NCI-H748 treated with DMSO at 0.1 percent for 48 hours (cell line): Measurements from ENCODE around the gene GNAS-AS1.
A peak's percentile ranks its signal among the peaks of the same experiment; 100 is the strongest.

Source experiments
- DNase-seq: peaks from one replicate; lab custom pipeline; 2025; lab: John Stamatoyannopoulos, UW

Gene GNAS-AS1

DNA sequence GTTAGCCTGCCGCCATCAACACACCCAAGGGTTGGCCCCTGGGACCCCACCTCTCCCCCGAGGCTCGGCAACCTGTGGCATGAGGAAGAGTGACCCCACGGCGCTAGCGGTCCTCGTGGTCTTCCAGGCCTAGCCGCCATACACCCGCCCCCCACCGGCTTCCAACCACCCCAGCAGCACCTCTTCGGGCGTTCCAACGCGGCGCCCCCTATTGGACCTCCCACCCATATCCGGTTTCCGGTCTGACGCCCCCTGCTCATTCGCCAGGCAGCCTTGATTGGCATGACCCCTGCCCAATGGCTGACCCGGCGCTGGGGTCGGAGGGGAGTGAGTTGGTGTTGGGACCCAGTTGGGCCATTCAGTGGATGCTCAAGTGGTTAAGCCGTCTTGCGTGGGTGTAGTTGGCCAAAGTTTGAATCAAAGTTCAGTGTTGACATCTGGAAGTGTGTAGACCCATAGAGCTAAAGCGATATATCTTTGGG is at the start of gene GNAS-AS1:
Gene GNAS-AS1 (minus strand): TSS at position 210 of the 482 bp plus-strand sequence.
- peak; percentile 2 for DNase-seq

DNA sequence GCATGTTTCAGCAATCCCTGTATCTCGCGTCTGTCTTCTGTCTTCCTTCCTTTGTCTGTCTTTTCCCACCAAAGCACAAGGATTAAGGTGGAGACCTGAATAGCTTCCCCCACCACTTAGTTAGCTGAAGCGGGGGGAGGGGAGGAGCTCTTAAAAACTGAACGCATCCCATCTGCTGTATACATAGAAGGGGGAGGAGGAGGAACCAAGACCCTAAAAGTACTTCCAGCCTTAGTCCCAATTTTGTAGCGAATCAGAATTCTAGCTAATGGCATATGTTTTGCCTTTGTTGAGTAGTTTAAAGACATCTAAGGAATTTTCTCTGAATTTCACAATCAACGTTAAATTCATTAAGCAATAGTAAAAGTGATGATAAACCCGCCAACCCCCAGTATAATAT is 49.7 kb upstream of the GNAS-AS1 start:
- no peak for DNase-seq

DNA sequence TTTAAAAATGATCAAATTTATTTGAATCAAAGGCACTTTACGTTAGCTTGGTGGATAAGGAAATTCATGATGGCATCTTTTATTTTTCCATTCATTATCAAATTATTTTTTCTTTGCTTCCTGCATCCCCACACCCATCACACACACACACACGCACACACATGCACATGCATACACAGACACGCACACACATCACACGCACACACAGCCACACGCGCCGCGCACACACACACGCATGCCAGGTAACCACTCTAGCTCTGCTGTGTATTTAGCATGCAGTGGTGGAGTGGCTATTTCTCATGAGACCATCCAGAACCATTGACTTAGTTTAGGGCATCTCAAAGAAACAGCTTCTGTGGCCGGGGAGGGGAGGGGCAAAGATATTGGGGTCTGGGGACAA is 48.8 kb upstream of the GNAS-AS1 start:
- DNase-seq, result no peak

DNA sequence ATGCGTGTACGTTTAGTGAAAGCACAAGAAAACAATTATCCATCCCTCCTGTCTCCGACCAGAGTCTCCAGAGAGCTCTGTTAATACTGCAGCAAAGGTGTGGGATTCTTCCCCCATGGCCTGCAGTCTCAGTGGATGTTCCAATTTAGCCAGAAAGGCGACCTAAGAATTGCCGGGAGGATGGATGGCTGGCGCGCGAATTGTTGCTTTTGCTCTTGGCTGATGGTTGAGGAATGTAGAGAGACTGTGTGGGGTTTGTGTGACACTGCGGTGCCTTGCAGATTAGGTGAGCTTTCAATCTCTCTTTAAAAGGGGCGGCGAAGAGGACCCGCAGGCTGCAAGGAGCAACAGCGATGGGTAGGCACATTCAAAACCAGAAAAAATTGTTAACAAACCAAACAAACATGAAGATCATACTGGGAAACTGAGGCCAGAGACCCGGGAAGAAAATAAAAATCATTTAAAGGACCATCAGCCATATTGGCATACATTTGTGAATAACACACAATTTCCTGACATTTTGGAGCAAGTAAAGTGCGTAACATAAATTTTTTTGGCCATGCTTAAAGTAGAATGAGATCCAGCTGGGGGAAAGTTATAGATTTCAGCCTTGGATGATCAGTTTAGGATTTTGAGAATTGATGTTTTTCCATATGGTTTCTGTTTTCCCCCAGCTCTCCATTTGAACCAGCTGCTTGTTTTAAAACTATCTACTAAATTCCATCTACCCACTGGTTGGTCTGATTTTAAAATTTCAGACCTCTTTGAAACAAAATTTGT is 48.1 kb upstream of the GNAS-AS1 start:
- no peak for DNase-seq

DNA sequence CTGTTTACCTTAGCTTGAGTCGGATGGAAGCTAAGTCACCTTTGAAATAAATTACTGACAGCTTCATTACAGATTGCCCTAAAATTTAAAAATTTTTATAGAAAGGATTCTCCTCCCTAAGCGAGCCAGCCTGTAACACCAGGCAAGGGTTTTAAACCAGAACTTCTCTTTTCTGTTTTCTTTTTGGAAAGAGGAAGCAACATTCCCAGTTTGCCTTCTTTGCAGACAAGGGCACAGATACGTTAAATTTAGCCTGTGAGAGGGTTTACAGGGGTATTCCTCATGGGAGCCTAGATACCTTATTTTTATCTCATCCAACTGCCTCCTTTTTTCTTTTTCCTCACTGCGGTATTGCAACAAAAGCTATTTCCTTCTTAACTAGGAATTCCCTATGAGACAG is 46.8 kb upstream of the GNAS-AS1 start:
- no peak for DNase-seq

DNA sequence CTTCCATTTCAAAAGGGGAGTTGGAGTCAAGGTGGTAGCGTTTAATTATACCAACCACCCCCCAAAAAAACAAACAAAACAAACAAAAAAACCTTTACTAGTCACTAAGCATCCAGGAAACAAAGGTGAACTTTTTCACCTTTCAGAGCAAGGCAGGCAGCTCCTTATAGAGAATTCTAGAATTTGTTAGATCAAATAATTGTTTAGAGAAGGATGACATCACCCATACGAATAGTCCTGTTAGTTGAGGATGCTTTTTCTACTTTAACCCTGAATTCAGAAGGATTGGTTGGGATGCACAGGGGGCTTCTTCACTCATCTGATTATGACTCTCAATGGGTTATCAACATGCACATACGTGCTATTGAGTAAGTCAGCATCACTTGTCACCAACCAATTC is 46.1 kb upstream of the GNAS-AS1 start:
- no peak for DNase-seq

DNA sequence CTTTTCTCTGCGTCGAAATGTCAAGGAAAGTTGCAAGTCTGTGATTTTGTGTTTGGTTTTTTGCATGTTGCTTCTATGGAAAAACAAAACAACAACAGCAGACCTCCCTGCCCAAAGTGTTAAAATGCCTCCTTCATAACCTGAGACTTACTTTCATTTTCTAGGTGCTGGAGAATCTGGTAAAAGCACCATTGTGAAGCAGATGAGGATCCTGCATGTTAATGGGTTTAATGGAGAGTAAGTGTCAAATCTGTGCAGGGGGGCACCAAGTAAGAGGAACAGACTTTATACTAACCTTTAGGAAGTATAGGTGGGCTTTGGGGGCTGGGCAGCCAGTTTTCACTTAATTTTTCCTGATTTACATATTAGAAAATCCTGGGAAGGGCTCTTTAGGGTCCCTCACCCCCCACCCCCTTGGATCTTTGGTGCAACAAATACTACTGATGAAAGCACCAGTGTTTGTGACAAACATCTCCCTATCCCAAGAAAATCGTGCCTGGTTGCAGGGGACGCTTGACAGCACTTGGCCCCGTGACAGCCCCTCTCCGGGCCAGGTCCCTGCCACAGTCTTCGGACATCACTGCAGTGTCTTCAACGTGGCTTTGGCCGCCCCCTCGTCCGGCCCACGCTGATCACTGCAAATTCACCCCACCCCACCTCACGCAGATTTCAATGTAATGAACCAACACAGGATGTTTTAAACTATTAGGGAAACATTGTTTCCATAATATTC is 44.9 kb upstream of the GNAS-AS1 start:
- DNase-seq, result no peak

DNA sequence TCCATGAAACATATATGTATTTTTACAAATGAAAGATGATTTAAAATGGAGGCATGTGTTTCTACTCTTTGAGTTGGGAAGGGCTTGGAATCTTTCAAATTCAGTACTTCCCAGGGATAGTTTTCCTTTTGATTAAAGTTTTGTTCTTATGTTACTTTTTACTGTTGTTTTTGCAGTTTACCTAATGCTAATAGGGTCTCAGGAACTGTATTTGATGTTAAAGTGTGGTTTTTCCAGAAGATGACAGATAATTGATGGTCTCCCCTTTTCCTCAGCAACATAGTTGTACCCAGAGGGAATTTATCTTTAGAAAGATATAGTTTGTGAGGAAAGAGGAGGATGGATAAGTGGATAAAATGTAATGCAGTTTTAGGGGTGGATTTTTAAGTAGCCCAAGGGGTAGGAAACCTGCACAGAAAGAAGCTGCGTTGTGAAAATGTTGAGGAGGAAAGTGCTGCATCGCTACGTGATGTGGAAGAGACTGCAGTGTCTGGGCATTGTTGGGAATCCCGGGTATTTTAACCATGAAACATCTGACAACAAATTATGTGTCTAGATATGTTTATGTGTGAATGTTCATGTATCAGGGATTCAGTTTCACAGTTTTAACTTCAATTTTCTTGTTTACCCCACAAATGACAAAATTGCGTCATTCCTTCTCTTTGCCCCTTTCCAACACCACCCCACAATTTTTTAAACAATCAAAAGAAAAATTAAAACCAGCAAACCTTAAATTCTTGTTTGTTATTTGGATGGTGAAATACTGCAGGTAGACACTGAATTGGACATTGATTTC is 44.1 kb upstream of the GNAS-AS1 start:
- DNase-seq, result no peak

DNA sequence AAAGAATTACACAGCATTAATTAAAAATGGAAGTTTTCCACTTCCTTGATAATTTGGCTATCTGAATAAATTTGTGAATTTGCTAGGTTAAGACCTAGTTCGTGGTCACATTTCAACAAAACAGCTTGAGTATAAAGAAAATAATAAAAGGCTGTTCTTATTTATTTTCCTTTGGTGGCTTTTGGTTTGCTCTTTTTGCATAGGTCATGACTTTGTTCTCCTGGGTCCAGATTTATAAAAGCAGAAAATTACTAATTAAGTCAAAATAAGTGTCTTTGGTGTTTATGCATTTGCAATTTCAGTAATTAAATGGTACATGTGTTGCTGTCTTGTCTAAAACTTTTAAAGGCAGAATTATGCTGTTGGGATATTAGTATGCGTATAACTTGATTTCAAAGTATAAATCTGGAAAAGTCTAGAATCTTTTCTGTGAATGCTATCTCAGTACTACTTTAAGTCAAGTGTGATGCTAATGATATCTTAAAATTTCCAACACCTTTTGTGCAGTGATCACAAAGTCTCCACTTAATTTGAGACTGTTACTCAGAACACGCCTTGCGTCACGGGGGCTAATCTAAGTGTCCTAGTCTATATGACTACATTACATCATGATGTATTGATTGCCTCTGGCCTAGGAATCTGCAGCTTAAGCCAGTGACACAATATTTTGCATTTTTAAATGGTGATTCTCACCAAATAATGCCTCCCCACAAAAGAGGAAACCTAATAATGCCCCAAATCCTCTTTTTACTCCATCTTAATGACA is 42.8 kb upstream of the GNAS-AS1 start:
- no peak for DNase-seq

DNA sequence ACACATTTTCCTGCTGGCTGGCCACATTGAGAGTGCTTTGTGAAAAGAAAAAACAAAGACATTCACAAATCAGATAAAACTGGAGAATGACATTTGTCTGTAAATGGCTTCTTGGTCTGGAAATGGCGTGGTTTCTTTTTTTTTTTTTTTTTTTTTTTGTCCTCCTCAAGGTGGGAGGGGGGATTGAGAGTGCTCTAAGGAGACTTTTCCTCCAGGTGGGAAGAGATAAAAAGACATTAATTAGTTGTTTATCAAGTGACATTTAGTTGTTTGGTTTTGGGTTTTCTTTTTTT is 42.2 kb upstream of the GNAS-AS1 start:
- no peak for DNase-seq

DNA sequence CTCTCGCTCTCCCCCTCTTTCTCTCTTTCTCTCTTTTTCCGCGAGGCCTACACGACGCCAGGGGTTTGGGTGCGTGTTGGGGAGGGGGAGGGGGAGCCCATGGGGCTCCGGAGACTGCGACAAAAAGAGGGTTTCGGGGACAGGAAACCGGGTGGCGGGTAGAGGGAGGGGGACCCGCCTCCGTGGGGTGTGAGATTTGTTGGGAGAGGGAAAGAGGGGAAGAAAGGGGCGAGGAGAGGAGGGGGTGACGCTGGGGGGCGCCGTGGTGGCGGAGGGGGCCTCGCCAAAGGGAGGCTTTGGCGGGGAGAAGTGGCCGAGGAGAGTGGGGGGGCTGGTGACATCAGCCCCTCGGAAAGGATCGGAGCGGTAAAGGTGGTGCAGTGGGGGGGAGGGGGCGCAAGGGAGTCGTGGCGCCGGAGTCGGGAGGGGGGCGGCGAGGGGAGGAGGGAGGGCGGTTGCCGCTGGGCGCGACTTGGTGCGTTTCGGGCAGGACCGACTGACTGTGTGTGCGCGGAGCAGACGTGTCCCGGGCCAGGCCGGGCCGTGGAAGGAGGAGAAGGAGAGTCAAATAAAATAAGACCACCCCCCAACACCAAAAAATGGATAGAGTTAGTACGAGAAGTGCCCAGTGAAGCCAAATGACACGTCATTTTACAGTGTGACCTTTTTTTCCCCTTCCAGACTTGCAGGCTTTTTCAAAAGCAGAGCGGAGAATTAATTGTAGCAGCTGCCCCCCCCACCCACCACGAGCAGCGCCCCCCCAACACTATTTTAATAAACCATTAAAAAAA is 41.6 kb upstream of the GNAS-AS1 start:
- DNase-seq, result peak; percentile 18

DNA sequence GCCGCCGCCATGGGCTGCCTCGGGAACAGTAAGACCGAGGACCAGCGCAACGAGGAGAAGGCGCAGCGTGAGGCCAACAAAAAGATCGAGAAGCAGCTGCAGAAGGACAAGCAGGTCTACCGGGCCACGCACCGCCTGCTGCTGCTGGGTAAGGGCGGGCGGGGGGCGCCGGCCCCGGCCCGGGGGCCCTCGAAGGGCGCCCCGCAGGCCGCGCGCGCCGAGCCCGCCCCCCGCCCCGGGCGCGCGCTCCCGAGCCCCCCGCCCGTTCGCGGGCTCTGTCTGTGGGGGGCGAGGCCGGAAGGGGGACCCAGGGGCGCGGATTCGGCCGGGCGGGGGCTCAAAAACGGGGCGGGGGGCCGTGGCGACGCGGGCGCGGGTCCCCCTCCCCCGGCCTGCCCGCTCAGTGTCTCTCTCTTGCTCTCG is 41.0 kb upstream of the GNAS-AS1 start:
- DNase-seq, result no peak

DNA sequence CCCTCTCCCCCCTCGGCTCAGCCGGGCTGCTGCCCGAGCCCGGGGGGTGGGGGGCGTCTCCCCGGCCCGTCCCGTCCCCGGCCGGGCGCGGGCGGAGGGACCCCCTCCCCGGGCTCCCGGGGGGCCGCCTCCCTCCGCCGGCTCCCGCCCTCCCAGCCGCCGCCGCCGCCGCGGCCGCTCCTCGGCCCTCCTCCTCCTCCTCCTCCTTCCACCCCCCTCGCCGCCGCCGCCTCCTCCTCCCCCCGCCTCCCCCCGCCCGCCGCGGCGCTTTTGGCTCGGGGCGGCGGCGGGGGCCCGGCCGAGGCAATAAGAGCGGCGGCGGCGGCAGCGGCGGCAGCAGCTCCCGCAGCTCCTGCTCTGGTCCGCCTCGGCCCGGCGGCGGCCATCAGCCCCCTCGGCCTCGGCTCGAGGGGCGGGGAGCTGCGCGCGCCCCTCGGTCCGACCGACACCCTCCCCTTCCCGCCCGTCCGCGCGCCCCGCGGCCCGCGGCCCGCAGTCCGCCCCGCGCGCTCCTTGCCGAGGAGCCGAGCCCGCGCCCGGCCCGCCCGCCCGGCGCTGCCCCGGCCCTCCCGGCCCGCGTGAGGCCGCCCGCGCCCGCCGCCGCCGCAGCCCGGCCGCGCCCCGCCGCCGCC is 40.5 kb upstream of the GNAS-AS1 start:
- DNase-seq, result no peak

DNA sequence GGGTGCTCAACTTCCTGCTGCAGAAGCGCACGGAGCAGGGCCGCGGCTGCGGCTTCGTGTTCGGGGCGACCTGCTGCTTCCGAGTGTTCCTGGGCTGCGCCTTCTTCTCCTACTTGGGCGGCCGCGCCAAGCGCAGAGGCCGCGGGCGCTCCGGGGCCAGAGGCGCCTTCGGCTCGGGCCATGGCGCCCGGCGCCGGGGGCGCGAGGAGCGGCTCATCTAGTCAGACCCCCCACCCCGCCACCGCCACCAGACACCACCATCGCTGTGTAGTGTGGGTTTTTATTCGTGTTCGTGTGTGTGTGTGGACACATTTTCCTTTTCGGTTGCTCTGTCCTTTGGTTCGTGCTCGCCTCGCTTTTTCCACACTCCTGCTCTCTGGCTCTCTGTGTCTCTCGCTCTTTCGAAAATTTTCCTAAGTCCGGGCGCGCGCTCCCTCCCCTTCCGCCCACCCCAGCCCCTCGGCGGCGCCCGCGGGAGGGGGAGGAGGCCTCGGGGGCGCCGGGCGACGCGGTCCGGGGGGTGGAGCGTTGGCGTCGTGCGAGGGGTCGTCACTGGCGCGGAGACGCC is 39.9 kb upstream of the GNAS-AS1 start:
- peak; percentile 46 for DNase-seq

DNA sequence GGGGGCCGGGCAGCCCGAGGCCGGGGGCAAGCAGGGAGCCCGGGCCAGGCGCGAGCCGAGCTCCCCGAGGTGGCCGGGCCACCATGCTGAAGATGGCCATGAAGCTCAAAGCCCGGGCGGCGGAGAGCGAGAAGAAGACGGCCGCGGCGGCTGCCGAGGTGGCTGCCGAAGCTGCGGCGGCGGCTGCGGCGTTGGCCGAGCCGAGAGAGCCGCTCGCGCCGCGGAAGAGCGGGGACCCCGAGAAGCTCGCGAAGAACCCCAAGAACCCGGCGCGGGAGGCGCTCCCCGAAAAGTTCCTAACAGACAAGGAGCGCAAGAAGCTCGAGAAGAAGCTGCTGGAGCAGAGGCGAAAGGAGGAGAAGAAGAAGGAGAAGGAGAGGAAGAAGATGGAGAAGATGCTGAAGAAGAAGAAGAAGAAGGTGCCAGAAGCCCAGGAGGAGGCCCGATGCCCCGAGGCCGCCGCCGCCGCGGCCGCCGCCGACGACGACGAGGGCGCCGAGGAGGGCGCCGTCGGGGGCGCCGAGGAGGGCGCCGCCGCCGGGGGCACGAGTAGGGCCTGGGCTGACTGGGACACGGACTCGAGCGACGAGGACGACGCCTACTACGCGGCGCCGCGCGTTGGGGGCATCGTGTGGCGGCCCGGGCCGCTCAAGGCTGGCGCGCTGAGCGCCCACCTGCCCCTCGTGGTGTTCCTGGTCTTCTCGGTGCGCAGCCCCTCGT is 39.3 kb upstream of the GNAS-AS1 start:
- no peak for DNase-seq

DNA sequence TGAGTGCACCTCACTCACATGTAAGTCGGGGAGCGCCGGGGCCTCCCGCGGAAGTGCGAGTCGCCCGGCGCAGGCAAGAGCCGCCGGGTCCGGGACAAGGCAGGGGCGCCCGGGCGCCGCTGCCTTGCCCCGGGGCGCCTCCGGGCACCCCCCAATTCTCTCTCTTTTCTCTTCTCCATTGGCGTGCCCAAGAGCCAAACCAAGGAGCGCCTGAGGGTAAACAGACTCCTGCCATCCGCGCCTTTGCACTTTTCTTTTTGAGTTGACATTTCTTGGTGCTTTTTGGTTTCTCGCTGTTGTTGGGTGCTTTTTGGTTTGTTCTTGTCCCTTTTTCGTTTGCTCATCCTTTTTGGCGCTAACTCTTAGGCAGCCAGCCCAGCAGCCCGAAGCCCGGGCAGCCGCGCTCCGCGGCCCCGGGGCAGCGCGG is 38.6 kb upstream of the GNAS-AS1 start:
- DNase-seq, result no peak

DNA sequence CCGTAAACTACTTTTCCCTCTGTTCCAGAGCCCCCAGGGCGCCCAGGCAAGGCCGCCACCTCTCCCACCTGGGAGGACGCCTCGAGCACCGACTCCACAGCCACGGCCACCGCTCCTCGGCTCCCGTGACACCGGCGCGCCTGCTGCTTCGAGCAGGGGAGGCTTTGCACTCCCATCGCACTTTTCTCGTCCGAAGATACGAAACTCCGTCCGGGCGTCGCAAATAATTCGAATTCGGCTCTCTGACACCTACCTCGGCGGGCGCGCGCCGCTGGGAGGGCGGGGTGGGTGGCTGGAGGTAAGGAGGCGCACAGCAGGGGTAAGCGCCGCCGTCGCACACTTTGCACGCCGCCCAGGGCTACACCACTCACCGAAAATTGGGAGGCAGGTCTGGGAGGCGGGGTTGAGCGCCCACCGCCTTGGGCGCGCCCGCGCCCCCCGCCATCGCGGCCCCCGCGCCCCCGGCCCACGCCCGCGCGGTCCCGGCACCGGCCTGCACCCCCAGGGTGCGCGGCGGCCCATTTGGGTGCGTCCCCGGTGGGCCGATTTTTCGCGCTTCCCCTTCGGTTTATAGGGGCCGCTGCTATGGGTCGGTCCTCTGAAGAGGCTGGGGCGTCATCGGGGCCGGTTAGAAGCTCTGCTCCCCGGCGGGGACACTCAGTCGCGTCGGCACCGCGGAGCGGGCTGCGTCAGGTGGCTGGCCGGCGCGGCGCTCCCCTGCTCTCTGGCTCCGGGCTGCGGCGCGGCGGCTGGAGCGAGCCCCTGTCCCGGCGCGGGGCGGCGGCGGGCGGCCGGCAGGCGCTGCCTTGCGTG is 38.0 kb upstream of the GNAS-AS1 start:
- DNase-seq, result peak; percentile 54

DNA sequence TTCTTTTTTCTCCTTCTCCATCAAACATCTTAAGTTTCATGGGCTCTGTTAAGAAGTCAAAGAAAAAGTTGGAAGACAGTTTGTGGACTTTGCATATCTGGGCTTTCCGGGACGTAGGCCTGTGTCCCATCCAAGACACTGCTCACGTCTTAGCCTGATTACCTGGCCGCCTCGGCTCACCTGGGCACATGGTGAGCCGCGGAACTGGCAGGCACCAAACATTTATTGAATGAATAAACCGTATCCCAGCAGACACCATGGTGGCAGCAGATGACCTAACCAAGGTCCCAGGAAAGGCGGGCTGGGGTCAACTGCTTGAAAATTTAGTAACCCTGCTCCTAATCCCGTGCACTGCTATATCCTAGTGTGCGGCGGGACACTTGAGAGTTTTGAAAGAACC is 37.4 kb upstream of the GNAS-AS1 start:
- DNase-seq, result no peak

DNA sequence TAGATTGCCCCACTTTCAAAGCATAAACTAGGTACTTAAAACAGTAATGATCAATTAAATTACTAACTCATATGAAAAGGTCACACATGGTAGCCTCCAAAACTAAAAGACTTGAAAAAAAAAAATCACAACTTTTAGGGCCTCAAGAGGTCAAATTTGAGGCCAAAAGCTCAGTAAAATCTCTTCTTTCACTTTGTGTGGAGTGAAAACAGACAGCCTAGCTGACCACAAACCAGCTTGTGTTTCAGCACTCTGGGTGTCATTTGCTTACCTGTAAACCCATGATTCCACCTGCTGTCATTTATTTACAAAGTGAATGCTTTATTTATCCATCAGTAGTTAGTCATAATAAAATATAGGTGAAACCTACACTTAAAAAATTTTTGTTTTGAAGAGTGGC is 35.8 kb upstream of the GNAS-AS1 start:
- DNase-seq, result no peak
